ENCODE measurements around the gene TMEM273.

Gene TMEM273

GRCh38 chr10:49113741-49114141 is 74.5 kb downstream of the TMEM273 start:
- no peak overlapping the region for H3K4me3 ChIP-seq (ENCODE audit: low read depth, low read length)
- CTCF ChIA-PET: interaction anchor here (0.9 to 1.4 kb wide), 2 partner anchors 8 to 25 kb away, joined by 3 to 5 read pairs; no protein-coding TSS in a partner anchor
- no peak for TF ChIP-seq CTCF (IDR thresholded peaks at IDR 0.05; ENCODE audit: insufficient read depth, low read length, missing control alignments)
- POLR2A ChIA-PET: interaction anchor here (1.2 kb wide), 1 partner anchor 26 kb away, joined by 4 read pairs; no protein-coding TSS in a partner anchor
- DNase-seq (ENCODE audit: low read depth, low spot score): no peak

DNA sequence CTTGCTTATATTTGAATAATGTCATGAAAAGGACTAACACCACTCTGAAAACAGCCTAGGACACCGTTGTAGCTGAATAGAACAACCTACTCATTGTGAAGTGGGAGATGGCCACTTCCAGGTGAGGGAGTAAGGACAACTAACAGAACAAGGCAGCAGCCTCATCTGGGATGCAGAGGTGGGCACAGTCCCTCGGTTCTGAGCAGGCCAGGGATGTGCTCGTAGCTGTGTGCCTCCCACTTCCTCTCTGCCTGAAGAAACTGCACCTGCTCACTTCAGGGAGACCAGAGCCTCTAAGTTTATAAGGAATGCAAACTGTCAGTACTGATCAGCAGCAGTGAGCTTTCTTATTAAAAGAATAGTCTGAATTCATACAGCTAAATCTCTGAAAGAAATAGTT is 75.3 kb downstream of the TMEM273 start:
- DNase-seq (ENCODE audit: low read depth, low spot score): no peak
- no peak overlapping the region for H3K4me3 ChIP-seq (ENCODE audit: low read depth, low read length)
- no peak for TF ChIP-seq CTCF (IDR thresholded peaks at IDR 0.05; ENCODE audit: insufficient read depth, low read length, missing control alignments)
- ChIA-PET POLR2A (interaction anchor here (1.2 kb wide), 1 partner anchor 27 kb away, joined by 4 read pairs; no protein-coding TSS in a partner anchor), CTCF (interaction anchor here (0.9 to 1.0 kb wide), 2 partner anchors 26 to 49 kb away, joined by 3 to 4 read pairs; no protein-coding TSS in a partner anchor)

DNA sequence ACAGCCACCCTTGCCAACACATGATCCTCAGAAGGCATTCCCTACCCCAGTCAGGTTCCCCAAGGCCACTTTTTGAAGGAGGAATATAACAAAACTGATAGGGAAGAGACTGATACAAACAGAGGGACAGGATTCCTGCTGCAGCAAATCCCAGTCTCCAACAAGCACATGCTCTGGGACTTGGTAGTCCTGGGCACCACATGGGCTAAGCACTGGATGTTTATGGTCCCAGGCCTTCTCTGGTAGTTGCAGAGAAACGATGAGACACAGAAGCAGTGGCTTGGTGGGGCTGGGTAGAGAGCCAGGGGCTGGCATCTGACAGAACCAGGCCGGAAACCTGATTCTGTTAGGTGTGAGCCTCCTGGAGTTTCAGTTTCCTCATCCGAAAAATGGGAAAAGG is 76.1 kb downstream of the TMEM273 start:
- POLR2A ChIA-PET: no interaction called here
- CTCF ChIA-PET: no interaction called here
- no peak overlapping the region for H3K4me3 ChIP-seq (ENCODE audit: low read depth, low read length)
- TF ChIP-seq CTCF (IDR thresholded peaks at IDR 0.05; ENCODE audit: insufficient read depth, low read length, missing control alignments): no peak
- no peak for DNase-seq (ENCODE audit: low read depth, low spot score)

DNA sequence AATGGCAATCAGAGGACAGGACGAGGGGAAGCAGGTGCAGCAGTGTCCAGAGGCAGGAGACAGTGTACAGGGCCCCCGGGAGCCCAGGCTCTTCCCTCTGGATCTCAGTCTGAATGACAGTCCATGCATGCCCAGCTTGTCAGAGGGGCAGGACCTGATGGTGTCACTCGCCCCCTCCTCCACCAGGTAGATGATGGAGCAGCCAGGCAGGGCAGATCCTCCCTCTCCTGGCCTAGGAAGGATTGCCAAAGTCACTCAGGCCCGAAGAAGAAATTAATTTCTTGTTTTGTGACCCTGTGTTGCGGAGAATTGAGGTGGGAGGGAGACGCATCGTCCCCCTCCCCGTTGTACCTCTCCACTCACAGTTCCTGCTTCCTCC is 76.9 kb downstream of the TMEM273 start:
- no peak for TF ChIP-seq CTCF (IDR thresholded peaks at IDR 0.05; ENCODE audit: insufficient read depth, low read length, missing control alignments)
- POLR2A ChIA-PET: no interaction called here
- CTCF ChIA-PET: interaction anchor here (1.1 to 1.9 kb wide), 2 partner anchors 27 to 54 kb away, joined by 3 to 4 read pairs; no protein-coding TSS in a partner anchor

GRCh38 chr10:49110684-49111319 is 77.4 kb downstream of the TMEM273 start:
- CTCF ChIA-PET: interaction anchor here (1.1 to 1.9 kb wide), 2 partner anchors 28 to 54 kb away, joined by 3 to 4 read pairs; no protein-coding TSS in a partner anchor

More for the DNA sequence above, 76.9 kb downstream of the TMEM273 start:
- H3K4me3 ChIP-seq (ENCODE audit: low read depth, low read length): no peak overlapping the region
- DNase-seq (ENCODE audit: low read depth, low spot score): no peak

More at GRCh38 chr10:49110684-49111319, 77.4 kb downstream of the TMEM273 start:
- TF ChIP-seq CTCF (IDR thresholded peaks at IDR 0.05; ENCODE audit: insufficient read depth, low read length, missing control alignments): no peak
- no peak for DNase-seq (ENCODE audit: low read depth, low spot score)
- POLR2A ChIA-PET: interaction anchor here (1.1 kb wide), 1 partner anchor 29 kb away, joined by 4 read pairs; no protein-coding TSS in a partner anchor
- H3K4me3 ChIP-seq (ENCODE audit: low read depth, low read length): no peak overlapping the region
